Colonic mucosa (tissue), 4 donors: ENCODE data around the gene ITPK1. TPM values are rescaled to one million over a fixed set of nuclear protein-coding genes. Genes with fewer than 3 reads are reported as not detected.

Experiments
- DNase-seq: peaks from one replicate; pipeline ENCODE4 v3.0.0-alpha.2; 2020
- H3K27ac ChIP-seq: fragments of 200-600 bp; one replicate; pipeline ENCODE4 v1.8.0; 2021
- H3K27me3 ChIP-seq: fragments of 200-600 bp; one replicate; pipeline ENCODE4 v1.8.0; 2021
- H3K36me3 ChIP-seq: fragments of 200-600 bp; one replicate; pipeline ENCODE4 v1.8.0; 2021
- H3K4me1 ChIP-seq: fragments of 200-600 bp; one replicate; pipeline ENCODE4 v1.8.0; 2021; ENCODE audit warnings: mild to moderate bottlenecking
- H3K4me3 ChIP-seq: fragments of 200-600 bp; one replicate; pipeline ENCODE4 v1.8.0; 2021
- H3K9ac ChIP-seq, 2 donors: one replicate each; pipeline ENCODE4 v1.7.0; 2013; ENCODE audit warnings: control low read depth in 2 of 2, low read depth in 2 of 2, low read length in 2 of 2
- H3K9me3 ChIP-seq: fragments of 200-600 bp; one replicate; pipeline ENCODE4 v1.8.0; 2021
- CTCF ChIP-seq: fragments of 200-600 bp; IDR thresholded peaks from one replicate; pipeline ENCODE4 v1.8.0; 2022; ENCODE audit warnings: antibody characterized with exemption, mild to moderate bottlenecking
- intact Hi-C: fragments of 100-400 bp; cut with DNase I; formaldehyde crosslinking; loops from one replicate; pipeline ENCODE4 v1.14.1; 2022
- total RNA-seq, 2 donors: library from RNA; stranded (reverse); fragmentation: NEBNext Ultra II Directional in 1 of 2; extraction: Animal tissue kit (Norgen Biotek cat#: 25700) in 1 of 2; gene quantifications; one replicate each; pipeline ENCODE4 v1.2.1, GENCODE V29; 2021
- donor health status: healthy.
- donor health status: DM: no; HTN: no; CAD: no.
- donor health status: DM: no; HTN: no; CAD: no.

The ITPK1 gene
- total RNA-seq, 2 donors from 2014 or later: 118 to 134 TPM

GRCh38 chr14:93041830-93042229 is 73.9 kb downstream of the ITPK1 start:
- intact Hi-C loops: no loop called here
- H3K4me1 ChIP-seq: peaks cover 41% of the 10 kb centered on the region
- H3K27ac ChIP-seq: no peak overlapping the region

GRCh38 chr14:93040982-93041381 is 74.7 kb downstream of the ITPK1 start:
- H3K36me3 ChIP-seq: no peaks in the 10 kb centered on the region
- no peak overlapping the region for H3K27ac ChIP-seq
- no peak for DNase-seq
- intact Hi-C loops: no loop called here
- H3K4me3 ChIP-seq: no peak overlapping the region
- peak overlapping the region in 1 of 2 donors; percentile 47 for H3K9ac ChIP-seq
- no peak for TF ChIP-seq CTCF
- H3K27me3 ChIP-seq: no peaks in the 10 kb centered on the region
- no peaks in the 10 kb centered on the region for H3K9me3 ChIP-seq
- peaks cover 33% of the 10 kb centered on the region for H3K4me1 ChIP-seq

More at GRCh38 chr14:93041830-93042229, 73.9 kb downstream of the ITPK1 start:
- Histone ChIP-seq H3K36me3 (no peaks in the 10 kb centered on the region), H3K9me3 (no peaks in the 10 kb centered on the region), H3K27me3 (no peaks in the 10 kb centered on the region), H3K9ac (peak overlapping the region; percentile 37 to 47), H3K4me3 (no peak overlapping the region)
- TF ChIP-seq CTCF: no peak
- DNase-seq: no peak

GRCh38 chr14:93040443-93040842 is 75.3 kb downstream of the ITPK1 start:
- no peak for DNase-seq
- intact Hi-C loops: no loop called here
- peaks cover 27% of the 10 kb centered on the region for H3K4me1 ChIP-seq
- TF ChIP-seq CTCF: no peak
- no peaks in the 10 kb centered on the region for H3K27me3 ChIP-seq
- peak overlapping the region in 1 of 2 donors; percentile 54 for H3K9ac ChIP-seq
- H3K9me3 ChIP-seq: no peaks in the 10 kb centered on the region
- no peak overlapping the region for H3K4me3 ChIP-seq
- peak overlapping the region; percentile 57 for H3K27ac ChIP-seq
- no peaks in the 10 kb centered on the region for H3K36me3 ChIP-seq

- Histone ChIP-seq H3K4me3 (no peak overlapping the region), H3K9ac (peak overlapping the region; percentile 54 to 55), H3K9me3 (no peaks in the 10 kb centered on the region), H3K27me3 (no peaks in the 10 kb centered on the region), H3K36me3 (no peaks in the 10 kb centered on the region), H3K4me1 (peaks cover 21% of the 10 kb centered on the region), H3K27ac (peak overlapping the region; percentile 57)
- TF ChIP-seq CTCF: no peak
- DNase-seq: no peak
- intact Hi-C loops: no loop called here
Measured at GRCh38 chr14:93039649-93040315, 75.9 kb downstream of the ITPK1 start.

- intact Hi-C loops: no loop called here
- peaks cover 28% of the 10 kb centered on the region for H3K4me1 ChIP-seq
- peak overlapping the region; percentile 23 for H3K27ac ChIP-seq
- H3K4me3 ChIP-seq: no peak overlapping the region
- H3K36me3 ChIP-seq: no peaks in the 10 kb centered on the region
- H3K9me3 ChIP-seq: no peaks in the 10 kb centered on the region
- TF ChIP-seq CTCF: no peak
- peak overlapping the region in 1 of 2 donors; percentile 7 for H3K9ac ChIP-seq
- no peak for DNase-seq
- no peaks in the 10 kb centered on the region for H3K27me3 ChIP-seq
Measured at GRCh38 chr14:93037351-93037750, 78.4 kb downstream of the ITPK1 start.
